ENCODE data around the gene OR2G3. TPM values are rescaled to one million over a fixed set of nuclear protein-coding genes. Genes with fewer than 3 reads are reported as not detected.

OR2G3 gene
- total RNA-seq, 1 donor from 2014 or later: not detected

- Histone ChIP-seq H3K27ac (replicated peaks) (no peak overlapping the region), H3K36me3 (no peaks in the 10 kb centered on the region), H3K4me1 (no peaks in the 10 kb centered on the region), H3K27me3 (ENCODE audit: low read depth) (no peaks in the 10 kb centered on the region), H3K4me3 (no peak overlapping the region), H3K9me3 (replicated peaks) (peaks cover 22% of the 10 kb centered on the region)
- intact Hi-C loops (cut with micrococcal nuclease): no loop called here
- no peak for DNase-seq
- TF ChIP-seq, protein P1, sequence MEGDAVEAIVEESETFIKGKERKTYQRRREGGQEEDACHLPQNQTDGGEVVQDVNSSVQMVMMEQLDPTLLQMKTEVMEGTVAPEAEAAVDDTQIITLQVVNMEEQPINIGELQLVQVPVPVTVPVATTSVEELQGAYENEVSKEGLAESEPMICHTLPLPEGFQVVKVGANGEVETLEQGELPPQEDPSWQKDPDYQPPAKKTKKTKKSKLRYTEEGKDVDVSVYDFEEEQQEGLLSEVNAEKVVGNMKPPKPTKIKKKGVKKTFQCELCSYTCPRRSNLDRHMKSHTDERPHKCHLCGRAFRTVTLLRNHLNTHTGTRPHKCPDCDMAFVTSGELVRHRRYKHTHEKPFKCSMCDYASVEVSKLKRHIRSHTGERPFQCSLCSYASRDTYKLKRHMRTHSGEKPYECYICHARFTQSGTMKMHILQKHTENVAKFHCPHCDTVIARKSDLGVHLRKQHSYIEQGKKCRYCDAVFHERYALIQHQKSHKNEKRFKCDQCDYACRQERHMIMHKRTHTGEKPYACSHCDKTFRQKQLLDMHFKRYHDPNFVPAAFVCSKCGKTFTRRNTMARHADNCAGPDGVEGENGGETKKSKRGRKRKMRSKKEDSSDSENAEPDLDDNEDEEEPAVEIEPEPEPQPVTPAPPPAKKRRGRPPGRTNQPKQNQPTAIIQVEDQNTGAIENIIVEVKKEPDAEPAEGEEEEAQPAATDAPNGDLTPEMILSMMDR (IDR thresholded peaks at IDR 0.05; ENCODE audit: borderline replicate concordance): no peak
Observed at GRCh38 chr1:247614625-247615024, 9.2 kb downstream of the OR2G3 start.

DNA sequence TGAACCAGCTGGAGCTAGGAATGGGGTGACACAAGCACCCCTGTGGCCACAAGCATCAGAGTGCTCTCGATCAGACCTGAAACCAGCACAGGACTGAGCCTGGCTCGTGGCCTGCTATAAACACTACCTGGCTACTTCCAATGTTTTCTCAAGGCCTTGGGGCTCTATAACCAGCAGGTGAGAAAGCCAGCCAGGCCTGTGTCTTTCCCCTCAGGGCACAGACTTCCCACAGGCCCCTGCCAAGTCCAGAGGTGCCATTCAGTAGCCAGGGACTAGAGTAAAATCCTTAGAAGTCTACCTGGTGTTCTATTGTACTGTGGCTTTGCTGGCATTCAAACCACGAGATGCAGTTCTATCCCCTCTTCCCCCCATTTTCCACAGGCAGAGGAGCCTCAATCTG is 22.6 kb downstream of the OR2G3 start:
- Histone ChIP-seq H3K4me1 (no peaks in the 10 kb centered on the region), H3K36me3 (no peaks in the 10 kb centered on the region), H3K27me3 (ENCODE audit: low read depth) (no peaks in the 10 kb centered on the region), H3K27ac (replicated peaks) (no peak overlapping the region), H3K4me3 (no peak overlapping the region), H3K9me3 (replicated peaks) (peaks cover 32% of the 10 kb centered on the region)
- TF ChIP-seq, protein P1 (IDR thresholded peaks at IDR 0.05; ENCODE audit: borderline replicate concordance): no peak
- DNase-seq: no peak
- intact Hi-C loops (cut with micrococcal nuclease): no loop called here

DNA sequence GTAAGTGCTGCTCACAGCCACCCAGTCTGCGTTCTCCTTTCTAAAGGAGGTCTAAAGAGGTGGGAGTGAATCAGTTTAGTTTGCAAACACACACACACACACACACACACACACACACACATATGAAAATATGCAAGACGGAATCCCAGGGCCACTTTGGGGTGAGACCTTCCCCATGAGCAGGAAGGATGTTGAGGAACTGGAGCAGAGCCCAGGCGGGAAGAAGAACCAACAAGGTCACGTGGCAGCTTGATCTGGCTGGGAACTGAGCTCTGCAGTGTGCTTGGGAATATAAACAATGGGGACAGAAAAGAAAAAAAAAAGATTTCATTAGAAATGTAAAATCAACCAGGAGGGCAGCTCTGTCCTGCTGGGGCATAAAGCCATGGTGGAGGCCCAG is 32.6 kb downstream of the OR2G3 start:
- peaks cover 22% of the 10 kb centered on the region for H3K9me3 ChIP-seq (replicated peaks)
- no peak overlapping the region for H3K4me3 ChIP-seq
- H3K4me1 ChIP-seq: peaks cover 3% of the 10 kb centered on the region
- no peak for DNase-seq
- intact Hi-C loops (cut with micrococcal nuclease): no loop called here
- peaks cover 23% of the 10 kb centered on the region for H3K27me3 ChIP-seq (ENCODE audit: low read depth)
- TF ChIP-seq, protein P1 (IDR thresholded peaks at IDR 0.05; ENCODE audit: borderline replicate concordance): no peak
- H3K36me3 ChIP-seq: no peaks in the 10 kb centered on the region
- H3K27ac ChIP-seq (replicated peaks): no peak overlapping the region

GRCh38 chr1:247638781-247639180 is 33.4 kb downstream of the OR2G3 start:
- DNase-seq: no peak
- H3K4me3 ChIP-seq: peak overlapping the region; percentile 57
- peaks cover 14% of the 10 kb centered on the region for H3K9me3 ChIP-seq (replicated peaks)
- intact Hi-C loops (cut with micrococcal nuclease): no loop called here
- no peaks in the 10 kb centered on the region for H3K36me3 ChIP-seq
- peaks cover 23% of the 10 kb centered on the region for H3K27me3 ChIP-seq (ENCODE audit: low read depth)
- TF ChIP-seq, protein P1 (IDR thresholded peaks at IDR 0.05; ENCODE audit: borderline replicate concordance): no peak
- H3K27ac ChIP-seq (replicated peaks): no peak overlapping the region
- peaks cover 3% of the 10 kb centered on the region for H3K4me1 ChIP-seq

DNA sequence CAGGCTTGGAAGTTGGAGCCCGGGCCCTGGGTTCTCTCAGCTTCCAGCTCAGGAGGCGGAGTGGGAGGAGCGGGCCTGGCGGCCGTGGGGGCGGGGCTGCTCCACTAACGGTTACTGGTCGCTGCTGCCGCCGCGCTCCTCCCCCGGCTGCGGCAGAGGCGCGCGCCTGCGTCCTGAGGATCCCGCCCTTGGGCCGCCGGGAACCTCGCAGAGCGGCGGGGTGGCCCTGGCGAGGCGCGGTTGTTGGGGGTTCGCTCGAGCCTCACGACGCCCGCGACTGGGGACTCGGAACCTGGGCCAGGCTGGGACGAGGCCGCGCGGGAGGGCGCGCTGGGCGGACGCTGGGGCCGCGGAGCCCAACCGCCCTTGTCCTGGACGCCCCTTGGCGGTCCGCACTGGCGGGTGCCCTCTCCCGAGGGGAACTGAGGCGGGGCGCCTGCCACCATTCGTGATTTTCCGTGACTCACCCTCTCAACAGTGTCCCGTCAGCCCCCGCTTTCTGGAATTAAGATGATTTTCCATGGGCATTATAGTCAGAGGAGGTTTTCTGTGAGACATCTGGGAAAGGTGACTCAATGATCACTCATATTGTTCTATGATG is 34.1 kb downstream of the OR2G3 start:
- H3K36me3 ChIP-seq: no peaks in the 10 kb centered on the region
- no peak overlapping the region for H3K27ac ChIP-seq (replicated peaks)
- TF ChIP-seq, protein P1 (IDR thresholded peaks at IDR 0.05; ENCODE audit: borderline replicate concordance): no peak
- peaks cover 3% of the 10 kb centered on the region for H3K4me1 ChIP-seq
- peaks cover 7% of the 10 kb centered on the region for H3K9me3 ChIP-seq (replicated peaks)
- intact Hi-C loops (cut with micrococcal nuclease): no loop called here
- H3K27me3 ChIP-seq (ENCODE audit: low read depth): peaks cover 23% of the 10 kb centered on the region
- peak overlapping the region; percentile 57 for H3K4me3 ChIP-seq
- DNase-seq: peak; percentile 72

Measured in left ventricle myocardium inferior (tissue), 1 donor.